Upper lobe of right lung (tissue), 1 donor: ENCODE data around the gene TGFB2. TPM values are rescaled to one million over a fixed set of nuclear protein-coding genes. Genes with fewer than 3 reads are reported as not detected.

Experiments used
- ATAC-seq: fragments of 200-7000 bp; cut with Tn5 transposase; one replicate; pipeline ENCODE4 v1.9.1; 2020; ENCODE audit warnings: mild to moderate bottlenecking, moderate library complexity
- DNase-seq: peaks from one replicate; pipeline ENCODE4 v3.0.0-alpha.2; 2020
- H3K27ac ChIP-seq: fragments of 200-600 bp; one replicate; pipeline ENCODE4 v1.8.0; 2022
- H3K27me3 ChIP-seq: fragments of 200-600 bp; one replicate; pipeline ENCODE4 v1.8.0; 2022; ENCODE audit warnings: mild to moderate bottlenecking
- H3K36me3 ChIP-seq: fragments of 200-600 bp; one replicate; pipeline ENCODE4 v1.8.0; 2022
- H3K4me1 ChIP-seq: fragments of 200-600 bp; one replicate; pipeline ENCODE4 v1.8.0; 2022
- H3K4me3 ChIP-seq: fragments of 200-600 bp; one replicate; pipeline ENCODE4 v1.8.0; 2022; ENCODE audit warnings: mild to moderate bottlenecking
- H3K9me3 ChIP-seq: fragments of 200-600 bp; one replicate; pipeline ENCODE4 v1.8.0; 2022
- CTCF ChIP-seq: fragments of 200-600 bp; IDR thresholded peaks from one replicate; pipeline ENCODE4 v1.8.0; 2022; ENCODE audit warnings: antibody characterized with exemption
- intact Hi-C: fragments of 100-400 bp; cut with DNase I; formaldehyde crosslinking; loops from one replicate; pipeline ENCODE4 v1.11.0; 2022
- total RNA-seq: library from RNA; stranded (reverse); fragmentation: NEBNext Ultra II Directional; extraction: Animal tissue kit (Norgen Biotek cat#: 25700); gene quantifications from one replicate; pipeline ENCODE4 v1.2.1, GENCODE V29; 2021
- donor health status: DM: no; HTN: yes; CAD: no; lungs with severe emphysema.

Gene TGFB2
- total RNA-seq, 1 donor from 2014 or later = 19.8 TPM

GRCh38 chr1:218299416-218299815 is 45.7 kb upstream of the TGFB2 start:
- Histone ChIP-seq H3K27ac (no peak overlapping the region), H3K4me3 (no peak overlapping the region), H3K36me3 (peaks cover 10% of the 10 kb centered on the region), H3K27me3 (no peaks in the 10 kb centered on the region), H3K9me3 (no peaks in the 10 kb centered on the region), H3K4me1 (no peaks in the 10 kb centered on the region)
- ATAC-seq (no peak), DNase-seq (no peak)
- intact Hi-C loops = no loop called here
- peak; percentile 35 for TF ChIP-seq CTCF

GRCh38 chr1:218301217-218301616 is 43.9 kb upstream of the TGFB2 start:
- no peak for ATAC-seq
- Histone ChIP-seq H3K4me3 (no peak overlapping the region), H3K36me3 (peaks cover 16% of the 10 kb centered on the region), H3K27ac (no peak overlapping the region), H3K27me3 (no peaks in the 10 kb centered on the region), H3K4me1 (no peaks in the 10 kb centered on the region), H3K9me3 (no peaks in the 10 kb centered on the region)
- DNase-seq = no peak
- TF ChIP-seq CTCF = no peak
- intact Hi-C loops = no loop called here

- Histone ChIP-seq H3K9me3 (no peaks in the 10 kb centered on the region), H3K27ac (no peak overlapping the region), H3K4me1 (no peaks in the 10 kb centered on the region), H3K27me3 (no peaks in the 10 kb centered on the region), H3K36me3 (peaks cover 16% of the 10 kb centered on the region), H3K4me3 (no peak overlapping the region)
- DNase-seq (no peak), ATAC-seq (no peak)
- intact Hi-C loops = no loop called here
- no peak for TF ChIP-seq CTCF
These were observed 43.0 kb upstream of the TGFB2 start for GRCh38 chr1:218302155-218302554.

- Histone ChIP-seq H3K9me3 (no peaks in the 10 kb centered on the region), H3K27me3 (no peaks in the 10 kb centered on the region), H3K36me3 (peaks cover 28% of the 10 kb centered on the region), H3K4me3 (no peak overlapping the region), H3K4me1 (no peaks in the 10 kb centered on the region), H3K27ac (no peak overlapping the region)
- intact Hi-C loops = no loop called here
- no peak for DNase-seq
- ATAC-seq = no peak
- TF ChIP-seq CTCF = no peak
These were observed 41.8 kb upstream of the TGFB2 start for GRCh38 chr1:218303176-218303879.

GRCh38 chr1:218304281-218305039 is 40.7 kb upstream of the TGFB2 start:
- H3K9me3 ChIP-seq = no peaks in the 10 kb centered on the region
- no peaks in the 10 kb centered on the region for H3K4me1 ChIP-seq
- no peak for TF ChIP-seq CTCF
- H3K27ac ChIP-seq = no peak overlapping the region
- peaks cover 29% of the 10 kb centered on the region for H3K36me3 ChIP-seq
- H3K27me3 ChIP-seq = no peaks in the 10 kb centered on the region
- H3K4me3 ChIP-seq = no peak overlapping the region
- intact Hi-C loops = no loop called here
- ATAC-seq (no peak), DNase-seq (no peak)
